GM19395 (cell line): Measurements from ENCODE around the gene MACROD2.
A peak's percentile ranks its signal among the peaks of the same experiment; 100 is the strongest.

ENCODE experiments used
- ATAC-seq: cut with Tn5 transposase; IDR thresholded peaks from one replicate; pipeline ENCODE4 v1.9.1; 2021; ENCODE audit warnings: mild to moderate bottlenecking, moderate library complexity; ENCODE audit not compliant: unreplicated experiment

The MACROD2 gene

GRCh38 chr20:16042731-16043130 lies 2047.4 kb downstream of the MACROD2 start:
- no peak for ATAC-seq

- no peak for ATAC-seq
Measured at GRCh38 chr20:16043931-16044330, 2048.6 kb downstream of the MACROD2 start.

- no peak for ATAC-seq
Measured at GRCh38 chr20:16048876-16049275, 2053.6 kb downstream of the MACROD2 start.

- ATAC-seq = no peak
Measured at GRCh38 chr20:16049529-16050093, 2054.3 kb downstream of the MACROD2 start.

GRCh38 chr20:16050366-16050765 lies 2055.1 kb downstream of the MACROD2 start:
- ATAC-seq = no peak

- ATAC-seq = no peak
Measured at GRCh38 chr20:16051968-16052367, 2056.7 kb downstream of the MACROD2 start.

- no peak for ATAC-seq
Measured at GRCh38 chr20:16052456-16052855, 2057.1 kb downstream of the MACROD2 start.

GRCh38 chr20:16054985-16055384 lies 2059.7 kb downstream of the MACROD2 start:
- ATAC-seq = no peak

GRCh38 chr20:16057651-16058050 lies 2062.3 kb downstream of the MACROD2 start:
- no peak for ATAC-seq

GRCh38 chr20:16058268-16058667 lies 2063.0 kb downstream of the MACROD2 start:
- ATAC-seq = no peak

- no peak for ATAC-seq
Measured at GRCh38 chr20:16059841-16060240, 2064.5 kb downstream of the MACROD2 start.

- no peak for ATAC-seq
Measured at GRCh38 chr20:16061351-16061750, 2066.0 kb downstream of the MACROD2 start.

- ATAC-seq = no peak
Measured at GRCh38 chr20:16062661-16063581, 2067.6 kb downstream of the MACROD2 start.

GRCh38 chr20:16063881-16064280 lies 2068.6 kb downstream of the MACROD2 start:
- no peak for ATAC-seq

GRCh38 chr20:16064989-16065707 lies 2069.8 kb downstream of the MACROD2 start:
- ATAC-seq = no peak

GRCh38 chr20:16066571-16066970 lies 2071.3 kb downstream of the MACROD2 start:
- ATAC-seq = no peak

GRCh38 chr20:16069389-16070010 lies 2074.2 kb downstream of the MACROD2 start:
- peak; percentile 95 for ATAC-seq

GRCh38 chr20:16072220-16072619 lies 2076.9 kb downstream of the MACROD2 start:
- ATAC-seq = no peak

- ATAC-seq = no peak
Measured at GRCh38 chr20:16078172-16078898, 2083.0 kb downstream of the MACROD2 start.

- ATAC-seq = no peak
Measured at GRCh38 chr20:16081421-16081820, 2086.1 kb downstream of the MACROD2 start.
